Activated B cell treated with CpG ODN at 0.5 μM for 24 hours (primary cell): ENCODE data around the gene CXCR2. TPM values are rescaled to one million over a fixed set of nuclear protein-coding genes. Genes with fewer than 3 reads are reported as not detected.

Experiments
- ATAC-seq: fragments of 200-7000 bp; cut with Tn5 transposase; one replicate; pipeline ENCODE4 v1.10.0; 2021; ENCODE audit warnings: low read depth, mild to moderate bottlenecking, moderate library complexity
- CTCF ChIA-PET: fragments of 350-600 bp; sonication (Branson Sonifier 250); formaldehyde crosslinking; loops from one replicate; lab custom pipeline; 2021; ENCODE audit warnings: antibody characterized with exemption; lab: Charles Lee
- POLR2A ChIA-PET: fragments of 350-600 bp; sonication (Branson Sonifier 250); formaldehyde crosslinking; loops from one replicate; lab custom pipeline; 2021; ENCODE audit warnings: antibody characterized with exemption; lab: Charles Lee
- DNase-seq: peaks from one replicate; pipeline ENCODE4 v3.0.0; 2022
- H3K27ac Mint-ChIP-seq: one replicate; pipeline ENCODE4 v1.8.0; 2020; ENCODE audit warnings: mixed read lengths
- H3K27me3 Mint-ChIP-seq: one replicate; pipeline ENCODE4 v1.8.0; 2021; ENCODE audit warnings: mixed read lengths
- H3K36me3 Mint-ChIP-seq: one replicate; pipeline ENCODE4 v1.8.0; 2021; ENCODE audit warnings: low read depth, mixed read lengths
- H3K4me1 Mint-ChIP-seq: one replicate; pipeline ENCODE4 v1.8.0; 2021; ENCODE audit warnings: mixed read lengths
- H3K4me3 Mint-ChIP-seq: one replicate; pipeline ENCODE4 v1.8.0; 2020; ENCODE audit warnings: mild to moderate bottlenecking, mixed read lengths
- H3K9me3 Mint-ChIP-seq: one replicate; pipeline ENCODE4 v1.8.0; 2020; ENCODE audit warnings: mixed read lengths
- intact Hi-C: fragments of 100-400 bp; cut with micrococcal nuclease; formaldehyde crosslinking; loops from one replicate; pipeline ENCODE4 v1.15.1; 2024
- total RNA-seq: library from RNA; stranded (reverse); gene quantifications from 2 replicates; pipeline ENCODE4 v1.2.3, GENCODE V29; 2022
- TF ChIP-seq, protein P1 (sequence below): fragments of 200-600 bp; IDR thresholded peaks from one replicate; pipeline ENCODE4 v1.8.0; 2022; ENCODE audit warnings: antibody characterized with exemption, mild to moderate bottlenecking

CXCR2 gene
- total RNA-seq, 1 donor from 2014 or later = not detected

- TF ChIP-seq, protein P1, sequence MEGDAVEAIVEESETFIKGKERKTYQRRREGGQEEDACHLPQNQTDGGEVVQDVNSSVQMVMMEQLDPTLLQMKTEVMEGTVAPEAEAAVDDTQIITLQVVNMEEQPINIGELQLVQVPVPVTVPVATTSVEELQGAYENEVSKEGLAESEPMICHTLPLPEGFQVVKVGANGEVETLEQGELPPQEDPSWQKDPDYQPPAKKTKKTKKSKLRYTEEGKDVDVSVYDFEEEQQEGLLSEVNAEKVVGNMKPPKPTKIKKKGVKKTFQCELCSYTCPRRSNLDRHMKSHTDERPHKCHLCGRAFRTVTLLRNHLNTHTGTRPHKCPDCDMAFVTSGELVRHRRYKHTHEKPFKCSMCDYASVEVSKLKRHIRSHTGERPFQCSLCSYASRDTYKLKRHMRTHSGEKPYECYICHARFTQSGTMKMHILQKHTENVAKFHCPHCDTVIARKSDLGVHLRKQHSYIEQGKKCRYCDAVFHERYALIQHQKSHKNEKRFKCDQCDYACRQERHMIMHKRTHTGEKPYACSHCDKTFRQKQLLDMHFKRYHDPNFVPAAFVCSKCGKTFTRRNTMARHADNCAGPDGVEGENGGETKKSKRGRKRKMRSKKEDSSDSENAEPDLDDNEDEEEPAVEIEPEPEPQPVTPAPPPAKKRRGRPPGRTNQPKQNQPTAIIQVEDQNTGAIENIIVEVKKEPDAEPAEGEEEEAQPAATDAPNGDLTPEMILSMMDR = no peak
- ChIA-PET POLR2A (no interaction called here), CTCF (no interaction called here)
- H3K4me1 Mint-ChIP-seq = peaks cover 7% of the 10 kb centered on the region
- H3K4me3 Mint-ChIP-seq = no peak overlapping the region
- intact Hi-C loops = no loop called here
- DNase-seq (no peak), ATAC-seq (no peak)
- H3K27ac Mint-ChIP-seq = no peak overlapping the region
- peaks cover 27% of the 10 kb centered on the region for H3K27me3 Mint-ChIP-seq
- H3K36me3 Mint-ChIP-seq = no peaks in the 10 kb centered on the region
- no peaks in the 10 kb centered on the region for H3K9me3 Mint-ChIP-seq
Observed at GRCh38 chr2:218161644-218162043, 35.8 kb downstream of the CXCR2 start.

DNA sequence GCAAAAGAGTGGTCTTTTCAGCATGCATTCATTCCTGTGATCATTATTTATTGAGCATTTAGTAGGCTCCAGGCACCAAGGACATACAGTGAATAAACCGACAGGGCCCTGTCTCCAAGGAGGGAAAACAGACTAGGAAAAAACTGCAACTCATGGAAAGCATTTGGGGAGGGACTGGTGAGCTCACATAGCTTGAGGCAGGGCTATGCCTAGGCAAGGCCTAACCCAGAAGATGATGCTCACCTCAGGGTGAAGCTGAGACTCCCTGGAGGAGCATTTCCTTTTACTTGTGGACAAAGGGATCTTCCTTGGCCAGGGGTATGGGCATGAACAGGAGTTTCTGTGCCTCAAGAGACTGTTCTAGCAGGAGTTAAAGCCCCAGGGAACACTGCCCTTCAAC is 37.0 kb downstream of the CXCR2 start:
- no peak overlapping the region for H3K4me3 Mint-ChIP-seq
- peaks cover 24% of the 10 kb centered on the region for H3K27me3 Mint-ChIP-seq
- no peak for DNase-seq
- peaks cover 16% of the 10 kb centered on the region for H3K4me1 Mint-ChIP-seq
- ChIA-PET CTCF (no interaction called here), POLR2A (interaction anchor here (1.1 kb wide), 1 partner anchor 54 kb away, joined by 3 read pairs; the partner anchor contains the start of gene ARPC2)
- no peaks in the 10 kb centered on the region for H3K36me3 Mint-ChIP-seq
- no peak overlapping the region for H3K27ac Mint-ChIP-seq
- H3K9me3 Mint-ChIP-seq = no peaks in the 10 kb centered on the region
- TF ChIP-seq, protein P1 = no peak
- intact Hi-C loops = no loop called here
- ATAC-seq = no peak

GRCh38 chr2:218166791-218167190 is 41.0 kb downstream of the CXCR2 start, which contains the start of gene CXCR1:
TSS of gene CXCR1 (minus strand) at chr2:218166962. CDS start at chr2:218165211, 1,751 bp downstream.
- TF ChIP-seq, protein P1 = no peak
- H3K27me3 Mint-ChIP-seq = peaks cover 26% of the 10 kb centered on the region
- no peaks in the 10 kb centered on the region for H3K36me3 Mint-ChIP-seq
- ATAC-seq (peak; percentile 67), DNase-seq (no peak)
- peaks cover 25% of the 10 kb centered on the region for H3K4me1 Mint-ChIP-seq
- intact Hi-C loops = loop anchor here (5.0 kb wide), 1 partner anchor 231 kb away; the partner anchor contains the start of gene CTDSP1
- ChIA-PET POLR2A (interaction anchor here (1.9 kb wide), 1 partner anchor 50 kb away, joined by 6 read pairs; the partner anchor contains the start of gene ARPC2), CTCF (interaction anchor here (1.1 to 2.0 kb wide), 3 partner anchors 15 to 91 kb away, joined by 3 to 11 read pairs (median 4); no protein-coding TSS in a partner anchor)
- H3K27ac Mint-ChIP-seq = no peak within 1 kb of the TSS
- H3K9me3 Mint-ChIP-seq = no peaks in the 10 kb centered on the region
- H3K4me3 Mint-ChIP-seq = no peak within 1 kb of the TSS

DNA sequence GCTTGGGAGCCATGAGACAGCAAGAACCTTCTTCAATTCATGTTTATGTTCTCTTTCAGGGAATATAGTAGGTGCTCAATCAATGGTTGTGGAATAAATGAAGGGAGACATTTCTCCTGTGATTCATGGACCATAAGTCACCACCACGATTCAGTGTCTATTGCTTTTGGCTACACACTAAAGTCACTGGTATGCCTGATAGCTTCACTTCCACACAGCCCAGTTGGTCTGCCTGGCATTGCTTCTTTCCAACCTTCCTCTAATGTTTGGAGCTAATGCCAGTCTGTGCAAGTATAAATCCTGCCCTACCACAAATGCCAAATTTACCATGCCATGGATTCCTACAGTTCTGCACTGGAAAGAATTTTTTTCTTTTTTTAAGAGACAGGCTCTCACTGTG is 42.2 kb downstream of the CXCR2 start:
- ATAC-seq (no peak), DNase-seq (no peak)
- Mint-ChIP-seq H3K27me3 (peaks cover 19% of the 10 kb centered on the region), H3K36me3 (no peaks in the 10 kb centered on the region), H3K9me3 (no peaks in the 10 kb centered on the region), H3K4me1 (peaks cover 25% of the 10 kb centered on the region), H3K4me3 (no peak overlapping the region), H3K27ac (no peak overlapping the region)
- ChIA-PET CTCF (interaction anchor here (0.9 to 2.0 kb wide), 4 partner anchors 9 to 90 kb away, joined by 3 to 11 read pairs (median 4); no protein-coding TSS in a partner anchor), POLR2A (interaction anchor here (0.6 to 1.9 kb wide), 2 partner anchors 49 to 315 kb away, joined by 3 to 6 read pairs; partner anchors contain the start of gene ARPC2)
- intact Hi-C loops = loop anchor here (5.0 kb wide), 1 partner anchor 229 kb away; the partner anchor contains the start of gene CTDSP1
- TF ChIP-seq, protein P1 = no peak

DNA sequence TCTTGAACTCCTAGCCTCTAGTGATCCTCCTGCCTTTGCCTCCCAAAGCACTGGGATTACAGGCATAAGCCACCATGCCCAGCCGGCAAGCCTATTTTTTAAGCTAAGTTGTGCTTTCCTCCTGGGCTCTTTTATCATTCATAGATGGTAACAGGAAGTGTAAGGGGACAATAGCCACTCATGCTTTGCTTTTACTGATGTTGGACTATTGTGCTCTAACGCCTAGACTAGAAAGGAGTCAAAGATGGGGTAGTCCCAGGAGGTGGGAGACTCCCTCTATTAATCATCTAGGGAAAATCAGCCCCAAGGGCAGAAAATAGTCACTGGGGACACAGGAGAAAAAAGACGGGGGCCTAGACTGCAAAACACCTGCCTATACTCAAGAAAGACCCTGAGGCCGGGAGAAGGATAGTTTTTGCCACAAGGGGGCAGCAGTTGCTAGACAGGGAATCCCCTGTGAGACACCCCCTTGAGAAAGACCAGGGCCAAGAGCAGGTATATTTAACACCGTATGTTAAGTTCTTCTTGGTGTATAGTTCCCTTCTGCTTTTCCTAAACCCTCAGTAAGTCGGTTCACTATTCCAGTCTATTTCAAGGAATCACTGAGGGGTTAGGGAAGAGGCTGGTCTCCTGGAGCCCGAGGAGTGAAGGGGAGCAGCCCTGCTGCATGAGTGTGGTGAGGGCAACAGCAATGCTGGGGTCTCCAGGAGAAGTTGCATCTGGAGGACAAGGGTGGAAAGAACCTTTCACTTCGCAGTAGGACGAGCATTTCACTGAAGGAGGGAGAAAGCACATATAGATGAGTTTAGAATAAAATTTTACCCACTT is 43.0 kb downstream of the CXCR2 start:
- TF ChIP-seq, protein P1 = peak; percentile 30
- Mint-ChIP-seq H3K36me3 (no peaks in the 10 kb centered on the region), H3K27me3 (peaks cover 18% of the 10 kb centered on the region), H3K4me3 (no peak overlapping the region), H3K9me3 (no peaks in the 10 kb centered on the region), H3K4me1 (peaks cover 25% of the 10 kb centered on the region), H3K27ac (no peak overlapping the region)
- ChIA-PET CTCF (interaction anchor here (0.9 to 2.0 kb wide), 3 partner anchors 9 to 89 kb away, joined by 3 to 11 read pairs (median 5); no protein-coding TSS in a partner anchor), POLR2A (interaction anchor here (0.6 to 1.9 kb wide), 2 partner anchors 48 to 314 kb away, joined by 3 to 6 read pairs; partner anchors contain the start of gene ARPC2)
- peak; percentile 79 for ATAC-seq
- intact Hi-C loops = loop anchor here (1.0 to 5.0 kb wide), 3 partner anchors 47 to 228 kb away; partner anchors contain the start of gene CTDSP1
- DNase-seq = peak; percentile 41
